ENCODE measurements around the gene PLAAT2.
"Not testable (repeated sequence)": the region's sequence is repeated elsewhere in the genome, so short reads cannot be mapped to it uniquely, and the experiment has no call there.

PLAAT2 gene

DNA sequence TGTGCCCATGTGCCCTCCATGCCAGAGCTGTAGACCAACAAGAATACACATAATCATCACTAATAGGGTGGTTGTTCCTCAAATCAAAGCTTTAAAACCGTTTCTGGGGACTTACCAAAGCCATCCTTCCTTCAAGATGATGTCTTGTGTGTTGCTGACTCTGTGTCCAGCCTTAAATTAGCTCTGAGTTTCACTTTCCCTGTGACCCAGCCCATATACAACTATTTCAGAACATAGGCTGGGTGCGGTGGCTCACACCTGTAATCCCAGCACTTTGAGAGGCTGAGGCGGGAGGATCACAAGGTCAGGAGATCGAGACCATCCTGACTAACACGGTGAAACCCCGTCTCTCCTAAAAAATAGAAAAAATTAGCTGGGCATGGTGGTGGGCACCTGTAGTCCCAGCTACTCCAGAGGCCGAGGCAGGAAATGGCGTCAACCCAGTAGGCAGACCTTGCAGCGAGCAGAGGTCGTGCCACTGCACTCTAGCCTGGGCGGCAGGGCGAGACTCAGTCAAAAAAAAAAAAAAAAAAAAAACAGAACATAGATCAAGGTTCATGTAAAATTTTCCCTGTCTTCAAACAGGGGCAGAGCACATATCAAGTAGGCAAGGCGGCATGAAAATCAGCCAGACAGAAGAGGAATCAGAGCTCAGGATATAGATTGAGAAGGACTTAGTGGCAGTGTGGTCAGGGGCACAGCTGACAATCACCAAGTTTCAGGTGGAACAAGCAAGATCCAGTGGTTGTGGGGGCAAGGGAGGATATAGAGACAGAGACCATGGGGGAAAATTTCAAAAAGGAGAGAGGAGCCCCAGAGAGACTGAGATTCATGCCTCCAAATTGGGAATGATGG, at the start of gene PLAAT2:
Gene PLAAT2, minus strand, starts transcription at position 179 of the 855 bp plus-strand sequence. Its CDS starts 55 bp downstream, at position 124.
- no peak for DNase-seq

DNA sequence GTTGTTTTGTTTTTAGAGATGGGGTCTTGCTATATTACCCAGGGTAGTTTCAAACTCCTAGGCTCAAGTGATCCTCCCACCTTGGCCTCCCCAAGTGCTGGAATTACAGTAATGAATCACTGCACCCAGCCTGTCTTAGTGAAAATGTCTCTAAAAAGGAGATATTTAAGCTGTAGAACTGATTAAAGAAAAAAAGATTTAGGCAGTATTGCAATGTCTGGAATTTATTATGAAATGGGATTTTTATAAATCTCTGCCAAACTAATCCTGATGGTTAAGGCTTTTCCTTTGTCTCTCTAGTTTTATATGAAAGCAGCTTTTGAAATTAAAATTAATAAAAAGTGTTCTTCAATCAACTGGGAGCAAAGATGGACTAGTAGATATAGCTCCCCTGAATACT, 49.0 kb upstream of the PLAAT2 start:
- no peak for DNase-seq

DNA sequence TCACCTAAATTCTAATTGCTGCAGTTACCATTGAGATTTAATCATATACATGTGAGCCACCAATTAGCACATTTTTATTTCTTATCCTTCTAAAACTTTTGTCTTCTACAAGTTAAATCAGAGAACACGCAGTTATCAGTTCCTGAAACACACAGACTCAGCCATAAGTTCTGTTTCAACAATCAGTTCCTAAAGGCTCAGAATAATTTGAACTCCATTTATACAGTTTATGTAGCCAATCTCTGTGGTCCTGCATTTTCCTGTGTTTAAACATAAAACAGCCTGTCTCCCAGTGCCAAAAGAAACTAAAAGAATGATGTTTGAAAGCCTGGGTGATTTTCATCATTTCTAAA, 48.2 kb upstream of the PLAAT2 start:
- no peak for DNase-seq

DNA sequence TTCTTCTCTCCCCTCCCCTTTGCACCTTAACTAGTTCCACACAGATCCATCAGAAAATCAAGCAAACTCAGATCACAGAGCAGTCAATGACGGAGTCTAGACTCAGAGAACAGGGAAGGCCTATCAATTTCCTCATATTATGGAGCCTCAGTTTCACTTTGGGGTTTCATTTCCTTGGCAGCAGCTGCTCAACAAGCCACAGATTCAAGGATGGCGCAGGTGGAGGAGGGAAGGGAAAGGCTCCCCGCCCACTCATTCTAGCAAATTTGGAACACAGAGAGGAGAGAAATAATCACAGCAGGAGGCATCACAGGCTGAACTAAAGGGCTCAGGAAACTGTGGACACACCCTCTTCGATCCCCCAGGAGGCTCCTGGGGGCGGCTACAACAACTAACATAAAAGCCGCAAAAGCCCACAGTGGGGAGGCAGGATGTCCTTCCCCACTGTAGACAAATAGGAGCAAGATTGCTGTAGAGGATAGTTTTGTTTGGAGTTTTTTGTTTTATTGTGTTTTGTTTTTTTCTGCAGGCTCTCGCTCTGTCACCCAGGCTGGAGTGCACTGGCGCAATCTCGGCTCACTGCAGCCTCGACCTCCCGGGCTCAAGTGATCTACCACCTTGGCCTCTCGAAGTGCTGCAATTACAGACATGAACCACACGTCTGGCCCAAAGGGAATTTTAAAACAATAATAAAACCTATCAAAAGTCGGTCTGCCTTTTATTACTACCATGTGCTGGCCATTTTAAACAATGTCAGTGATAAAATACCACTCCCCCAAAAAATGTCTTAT, 47.6 kb upstream of the PLAAT2 start:
- DNase-seq: no peak

DNA sequence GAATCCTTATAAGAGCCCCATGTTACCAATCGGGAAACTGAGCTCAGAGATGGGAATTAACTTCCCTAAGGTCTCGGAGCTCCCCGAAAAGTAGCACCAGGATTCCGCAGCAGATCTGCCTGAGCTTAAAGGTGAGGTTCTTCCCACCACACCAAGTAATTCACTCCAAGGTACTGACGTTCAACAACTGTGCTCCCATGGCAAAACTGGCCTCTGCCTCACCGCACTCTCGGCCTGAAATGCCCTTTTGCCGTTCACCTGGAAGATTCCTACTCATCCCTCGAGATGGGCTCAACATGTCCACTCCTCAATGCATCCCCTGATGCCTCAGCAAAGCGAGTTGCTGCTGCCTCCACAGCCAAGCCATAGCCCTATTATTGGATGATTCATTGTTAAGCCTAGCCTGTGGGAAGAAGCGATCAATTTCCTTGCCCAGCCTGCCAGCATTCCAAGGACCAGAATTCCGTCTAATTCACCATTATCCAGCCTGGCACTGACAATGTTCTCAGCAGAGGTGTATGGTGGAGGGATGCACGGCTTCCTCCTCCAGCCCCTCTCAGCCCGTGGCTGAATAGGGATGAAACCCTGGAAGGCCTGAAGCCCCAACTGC, 46.9 kb upstream of the PLAAT2 start:
- no peak for DNase-seq

DNA sequence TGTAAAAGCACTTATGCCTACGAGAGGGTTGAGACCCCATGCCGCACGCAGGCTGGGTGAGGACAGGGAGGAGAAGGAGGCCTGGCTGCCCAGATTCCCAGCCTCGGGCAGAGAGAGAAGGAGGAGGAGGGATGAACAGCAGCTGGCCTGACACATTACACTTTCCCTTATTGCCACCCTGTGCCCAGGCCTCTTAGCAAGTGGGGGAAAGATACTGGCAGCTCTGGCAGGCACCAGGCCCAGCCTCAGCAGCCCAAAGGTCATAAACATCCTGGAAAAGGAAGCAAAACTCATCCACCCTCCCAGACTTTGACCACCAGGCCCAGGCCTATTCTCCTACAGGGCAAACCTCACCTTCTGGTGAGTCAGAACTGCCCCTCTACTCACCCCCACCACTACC, 46.4 kb upstream of the PLAAT2 start:
- no peak for DNase-seq

DNA sequence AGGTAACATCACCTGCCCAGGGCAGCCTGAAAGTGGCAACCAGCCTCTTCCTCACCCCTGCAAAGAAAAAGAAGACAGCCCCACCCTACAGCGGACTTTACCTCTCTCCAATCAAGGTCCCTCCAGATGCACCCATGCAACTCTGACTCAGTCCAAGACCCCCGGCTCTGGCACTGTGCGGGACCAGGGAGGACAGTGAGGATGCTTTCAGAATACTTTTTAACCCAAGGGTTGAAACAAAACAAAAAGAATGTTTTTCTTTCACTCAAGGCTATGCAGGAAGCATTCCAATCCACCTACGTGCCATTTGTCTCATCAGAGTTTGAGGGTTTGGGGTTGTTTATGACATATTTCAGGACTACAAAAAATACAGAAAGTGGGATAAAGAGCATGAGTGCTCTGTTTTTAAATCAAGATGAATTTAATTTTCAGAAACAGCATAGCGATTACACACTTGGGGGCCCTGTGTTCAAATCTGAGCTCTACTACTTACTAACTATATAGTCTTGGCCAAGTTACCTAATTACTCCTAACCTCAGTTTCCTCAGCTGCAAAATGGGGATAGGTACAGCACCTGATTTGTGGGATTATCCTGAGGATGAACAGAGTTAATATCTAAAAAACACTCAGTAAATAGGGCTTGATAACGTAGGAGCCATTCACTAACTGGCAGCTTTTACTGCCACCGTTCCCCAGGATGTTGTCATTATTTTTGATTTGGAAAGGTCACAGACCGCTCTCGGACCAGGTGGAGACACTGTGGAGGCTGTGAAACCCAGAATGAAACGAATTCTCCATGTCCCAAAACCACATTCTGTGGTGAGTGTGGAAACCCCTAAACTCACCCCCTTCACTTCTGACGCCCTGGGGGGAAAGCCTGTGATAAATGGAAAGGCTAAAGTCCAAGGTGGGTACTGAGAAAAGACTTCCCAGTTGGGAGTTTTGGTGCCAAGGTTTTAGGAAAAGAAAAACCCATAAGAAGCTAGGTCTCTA, 45.5 kb upstream of the PLAAT2 start:
- DNase-seq: no peak

DNA sequence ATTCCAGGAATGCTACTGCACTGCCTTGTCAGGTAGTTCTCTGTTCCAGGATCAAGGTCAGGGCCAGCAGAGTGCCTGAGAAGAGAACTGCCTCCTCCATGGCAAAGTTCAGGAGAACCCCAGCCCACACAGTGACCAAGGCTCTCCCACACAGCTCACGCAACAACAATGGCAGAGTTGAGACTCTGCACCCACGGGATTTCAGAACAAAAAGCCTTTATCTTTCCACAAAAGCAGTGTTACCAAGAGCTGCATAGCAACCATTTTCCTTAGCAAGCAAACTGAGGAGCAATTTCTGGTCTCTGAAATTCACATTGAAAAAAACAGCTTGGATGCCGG, 40.0 kb upstream of the PLAAT2 start:
- DNase-seq: no peak

DNA sequence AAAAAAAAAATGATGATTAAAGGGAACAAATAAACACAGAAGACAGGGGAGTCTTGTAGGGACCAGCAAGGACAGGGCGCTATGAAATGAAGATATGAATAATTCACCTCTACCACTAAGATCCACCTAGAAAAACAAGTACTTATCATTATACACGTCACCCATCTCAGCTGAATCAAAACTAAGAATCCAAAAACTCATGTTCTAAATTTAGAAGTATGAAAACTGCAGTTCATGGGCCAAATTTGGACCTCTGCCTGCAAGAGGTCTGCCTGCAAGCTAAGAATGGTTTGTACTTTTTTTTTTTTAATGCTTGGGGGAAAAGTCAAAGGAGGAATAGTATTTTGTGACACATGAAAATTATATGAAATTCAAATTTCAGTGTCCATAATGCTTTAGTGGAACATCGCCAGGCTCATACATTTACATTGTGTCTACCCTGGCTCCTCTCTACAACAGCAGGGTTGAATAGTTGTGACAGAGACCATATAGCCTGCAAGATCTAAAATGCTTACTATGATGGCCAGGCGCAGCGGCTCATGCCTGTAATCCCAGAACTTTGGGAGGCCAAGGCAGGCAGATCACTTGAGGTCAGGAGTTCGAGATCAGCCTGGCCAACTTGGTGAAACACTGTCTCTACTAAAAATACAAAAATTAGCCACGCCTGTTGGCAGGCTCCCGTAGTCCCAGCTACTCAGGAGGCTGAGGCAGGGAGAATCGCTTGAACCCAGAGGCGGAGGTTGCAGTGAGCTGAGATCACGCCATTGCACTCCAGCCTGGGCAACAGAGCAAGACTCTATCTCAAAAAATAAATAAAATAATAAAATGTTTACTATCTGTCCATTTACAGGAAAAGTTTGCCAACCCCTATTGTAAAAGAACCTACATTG, 39.4 kb upstream of the PLAAT2 start:
- DNase-seq: not testable (repeated sequence)

DNA sequence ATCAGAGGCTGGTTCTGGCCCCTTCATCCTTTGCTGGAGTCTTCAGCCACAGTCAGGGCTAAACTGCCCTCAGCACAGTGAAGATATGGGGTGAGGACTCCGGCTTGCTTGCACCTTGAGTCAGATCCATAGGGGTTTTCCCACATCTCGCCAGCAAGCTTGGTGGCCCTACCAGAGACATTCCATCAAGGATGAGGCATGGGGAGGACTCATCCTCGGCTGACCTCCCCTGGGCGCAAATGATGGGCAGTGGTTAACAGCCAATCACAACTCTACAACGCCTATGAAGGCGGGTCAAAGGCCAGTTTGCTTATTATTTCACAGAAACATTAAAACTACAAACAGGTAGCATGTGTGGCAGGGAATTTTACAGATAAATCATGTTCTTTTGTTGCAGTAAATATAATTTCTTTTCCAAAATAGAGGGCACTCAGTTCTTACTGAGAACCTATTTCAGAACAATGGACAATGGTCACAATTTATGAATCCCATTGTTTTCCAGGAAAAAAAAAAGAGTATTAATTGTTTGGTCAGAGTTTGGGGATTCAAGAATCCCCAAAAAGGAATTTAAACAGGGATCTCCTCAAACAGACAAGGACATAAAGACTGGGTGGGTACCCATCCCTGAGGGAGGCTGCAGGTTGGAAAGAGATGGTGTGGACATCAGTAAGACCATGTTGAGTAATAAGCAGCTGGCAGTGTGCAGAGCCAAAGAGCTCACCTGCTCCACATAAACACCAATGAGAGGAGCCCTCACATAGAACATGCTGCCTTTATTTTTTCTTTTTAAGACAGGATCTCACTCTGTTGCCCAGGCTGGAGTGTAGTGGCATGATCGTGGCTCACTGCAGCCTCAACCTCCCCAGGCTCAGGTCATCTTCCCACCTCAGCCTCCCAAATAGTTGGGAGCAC, 36.3 kb upstream of the PLAAT2 start:
- DNase-seq: no peak

DNA sequence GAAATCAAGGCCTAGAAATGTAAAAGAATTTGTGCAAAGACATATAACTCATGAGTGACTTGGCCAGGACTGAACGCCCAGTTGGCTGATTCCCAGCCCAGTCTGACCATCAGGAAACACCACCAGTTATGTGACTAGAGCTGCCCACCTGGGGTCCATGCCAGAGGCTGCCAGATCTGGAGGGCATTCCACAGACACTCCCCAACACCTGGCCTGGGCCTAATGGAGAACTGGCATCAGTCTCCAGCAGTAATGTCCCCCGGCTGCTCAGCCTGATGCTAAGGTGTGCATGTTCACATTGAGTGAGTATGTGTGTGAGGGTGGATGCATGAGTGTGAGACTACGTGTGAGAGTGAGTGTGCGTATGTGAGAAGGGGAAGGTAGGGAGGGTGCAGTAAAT, 35.4 kb upstream of the PLAAT2 start:
- no peak for DNase-seq

DNA sequence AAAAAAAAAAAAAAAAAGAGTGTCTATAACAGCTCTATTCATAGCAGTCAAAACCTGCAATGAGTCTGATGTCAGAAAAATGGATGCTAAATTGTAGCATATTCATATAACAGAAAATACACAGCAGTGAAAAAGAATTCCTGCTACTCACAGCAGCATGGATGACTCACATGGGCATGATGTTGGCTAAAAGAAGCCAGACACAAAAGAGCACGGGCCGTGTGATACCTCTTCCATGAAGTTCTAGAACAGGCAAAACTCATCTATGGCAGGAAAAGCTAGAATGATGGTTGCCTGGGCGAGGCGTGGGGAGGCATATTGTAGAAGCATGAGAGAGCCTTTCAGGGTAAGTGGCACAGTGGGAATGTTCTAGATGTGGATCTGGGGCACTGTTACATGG, 32.1 kb upstream of the PLAAT2 start:
- DNase-seq: no peak

DNA sequence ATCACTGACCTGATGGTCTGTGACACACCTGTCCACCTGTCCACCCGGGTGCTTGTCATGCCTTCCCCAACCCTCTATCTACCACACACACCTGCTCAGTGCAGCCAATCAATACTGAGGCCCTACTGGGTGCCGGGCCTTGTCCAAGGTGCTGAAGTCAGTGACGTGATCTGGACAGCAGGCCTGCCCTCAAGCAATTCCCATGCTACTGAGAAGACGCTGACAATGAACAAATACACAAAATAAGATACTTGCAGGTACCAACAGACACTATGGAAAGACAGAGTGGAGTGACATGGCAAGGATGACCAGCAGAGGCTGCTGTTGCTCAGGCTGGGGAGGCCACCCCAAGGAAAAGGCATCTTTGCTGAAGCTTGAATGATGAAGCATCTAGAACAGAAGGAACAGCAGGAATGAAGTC, 29.8 kb upstream of the PLAAT2 start:
- no peak for DNase-seq

DNA sequence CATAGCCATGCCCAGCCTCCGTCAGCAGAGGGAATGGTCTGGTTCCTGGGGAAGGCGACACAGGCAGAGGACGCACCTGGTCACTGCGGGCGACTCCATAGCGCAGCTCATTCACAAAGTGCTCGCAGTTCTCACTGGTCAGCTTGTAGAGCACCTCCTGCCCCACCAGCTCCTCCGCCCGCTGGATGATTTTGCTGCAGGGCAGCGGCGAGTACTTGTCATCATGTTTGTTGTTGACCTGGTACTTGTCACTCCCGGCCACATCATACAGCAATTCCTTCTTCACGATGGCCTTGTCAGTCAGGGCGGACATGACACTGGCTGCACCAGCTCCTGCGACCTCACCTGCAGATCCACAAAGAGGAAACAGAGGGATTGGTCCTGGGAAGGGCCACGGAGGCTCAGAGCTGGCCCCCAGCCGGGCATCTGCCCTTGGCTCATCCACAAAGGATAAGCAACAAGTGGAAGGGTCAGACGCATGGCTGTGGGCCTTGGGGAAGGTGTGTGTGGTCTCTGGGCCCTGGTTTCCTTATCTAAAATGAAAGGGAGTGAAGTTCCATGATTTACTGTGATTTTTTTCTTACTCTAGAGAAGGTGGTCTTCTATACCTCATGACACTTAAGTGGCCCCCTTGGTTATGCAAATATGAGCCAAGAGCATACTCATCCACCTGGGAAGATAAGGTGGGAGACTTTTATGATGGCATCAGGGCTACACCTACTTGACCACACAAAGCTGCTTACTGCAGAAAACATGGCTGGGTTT, 27.0 kb upstream of the PLAAT2 start:
- DNase-seq: no peak

DNA sequence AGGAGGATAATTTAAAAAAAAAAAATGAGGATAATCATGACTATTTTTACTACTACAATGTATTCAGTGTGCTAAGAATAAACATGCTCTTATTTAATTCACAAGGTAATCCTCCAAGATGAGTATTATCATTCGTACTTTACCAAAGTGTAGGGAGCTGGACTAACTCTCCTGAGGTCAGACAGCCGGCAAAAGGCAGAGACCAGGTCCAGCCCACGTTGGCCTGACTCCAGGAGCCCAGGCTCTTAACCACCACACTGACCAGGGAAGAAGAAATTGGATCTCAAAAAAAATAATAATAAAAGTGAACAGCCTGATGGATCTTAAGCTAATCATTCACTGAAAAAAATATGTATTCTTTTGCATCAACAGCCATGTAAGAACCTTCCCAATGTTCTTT, 25.8 kb upstream of the PLAAT2 start:
- no peak for DNase-seq

DNA sequence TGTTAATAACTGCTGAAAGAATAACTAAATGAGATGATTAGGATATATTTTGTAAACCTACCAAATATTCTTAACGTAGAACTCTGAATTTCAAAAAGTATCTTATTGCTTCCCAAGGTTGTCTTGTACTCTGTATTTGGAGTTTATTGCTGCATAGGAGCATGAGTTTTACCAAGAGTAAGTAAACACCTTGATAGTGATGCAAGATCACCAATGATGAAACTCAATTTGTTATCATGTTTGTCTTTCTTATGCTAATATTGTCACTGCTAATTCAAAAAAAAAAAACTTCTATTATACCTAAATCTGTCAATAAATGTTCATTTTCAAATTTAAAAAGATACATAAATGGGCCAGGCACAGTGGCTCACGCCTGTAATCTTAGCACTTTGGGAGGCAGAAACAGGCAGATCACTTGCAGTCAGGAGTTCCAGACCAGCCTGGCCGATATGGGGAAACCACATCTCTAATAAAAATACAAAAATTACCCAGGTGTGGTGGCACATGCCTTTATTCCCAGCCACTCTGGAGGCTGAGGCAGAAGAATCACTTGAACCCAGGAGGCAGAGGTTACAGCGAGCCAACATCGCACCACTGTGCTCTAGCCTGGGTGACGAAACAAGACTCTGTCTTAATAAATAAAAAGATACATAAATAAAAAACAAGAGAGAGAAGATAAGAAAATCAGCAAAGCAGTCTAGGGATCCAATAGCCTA, 23.4 kb upstream of the PLAAT2 start:
- no peak for DNase-seq

DNA sequence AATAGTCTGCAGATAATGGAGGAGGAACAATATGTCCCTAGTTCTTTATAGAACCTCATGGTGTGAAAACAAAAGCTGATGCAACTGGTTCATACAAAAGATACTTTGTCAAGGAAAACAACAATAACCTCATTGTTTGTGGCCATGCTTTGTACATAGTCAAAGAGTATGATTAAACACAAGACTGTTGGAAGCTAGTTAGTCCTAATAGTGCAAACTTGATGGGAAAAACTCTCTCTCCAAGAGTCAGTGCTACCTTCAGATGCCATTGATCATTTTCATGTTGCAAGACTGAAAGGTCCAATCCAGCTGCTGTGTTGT, 20.1 kb upstream of the PLAAT2 start:
- no peak for DNase-seq

DNA sequence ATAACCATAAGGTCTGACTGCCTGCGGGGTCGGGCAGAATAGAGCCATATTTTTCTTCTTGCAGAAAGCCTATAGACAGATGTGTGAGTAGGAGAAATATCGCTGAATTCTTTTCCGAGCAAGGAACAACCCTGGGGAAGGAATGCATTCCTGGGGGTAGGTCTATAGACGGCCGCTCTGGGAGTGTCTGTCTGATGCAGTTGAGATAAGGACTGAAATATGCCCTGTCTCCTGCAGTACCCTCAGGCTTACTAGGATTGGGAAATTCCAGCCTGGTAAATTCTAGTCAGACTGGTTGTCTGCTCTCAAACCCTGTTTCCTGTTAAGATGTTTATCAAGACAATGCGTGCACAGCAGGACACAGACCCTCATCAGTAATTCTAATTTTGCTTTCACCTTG, 18.0 kb upstream of the PLAAT2 start:
- not testable (repeated sequence) for DNase-seq

DNA sequence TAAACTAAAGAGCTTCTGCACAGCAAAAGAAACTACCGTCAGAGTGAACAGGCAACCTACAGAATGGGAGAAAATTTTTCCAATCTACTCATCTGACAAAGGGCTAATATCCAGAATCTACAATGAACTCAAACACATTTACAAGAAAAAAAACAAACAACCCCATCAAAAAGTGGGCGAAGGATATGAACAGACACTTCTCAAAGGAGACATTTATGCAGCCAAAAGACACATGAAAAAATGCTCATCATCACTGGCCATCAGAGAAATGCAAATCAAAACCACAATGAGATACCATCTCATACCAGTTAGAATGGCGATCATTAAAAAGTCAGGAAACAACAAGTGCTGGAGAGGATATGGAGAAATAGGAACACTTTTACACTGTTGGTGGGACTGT, 15.7 kb upstream of the PLAAT2 start:
- DNase-seq: not testable (repeated sequence)
